Measurements from ENCODE around the gene KCTD10. TPM values are rescaled to one million over a fixed set of nuclear protein-coding genes. Genes with fewer than 3 reads are reported as not detected.

Gene KCTD10
- total and polyA plus RNA-seq, 8 donors: 6.7 to 16.7 (median 10.7) TPM

DNA sequence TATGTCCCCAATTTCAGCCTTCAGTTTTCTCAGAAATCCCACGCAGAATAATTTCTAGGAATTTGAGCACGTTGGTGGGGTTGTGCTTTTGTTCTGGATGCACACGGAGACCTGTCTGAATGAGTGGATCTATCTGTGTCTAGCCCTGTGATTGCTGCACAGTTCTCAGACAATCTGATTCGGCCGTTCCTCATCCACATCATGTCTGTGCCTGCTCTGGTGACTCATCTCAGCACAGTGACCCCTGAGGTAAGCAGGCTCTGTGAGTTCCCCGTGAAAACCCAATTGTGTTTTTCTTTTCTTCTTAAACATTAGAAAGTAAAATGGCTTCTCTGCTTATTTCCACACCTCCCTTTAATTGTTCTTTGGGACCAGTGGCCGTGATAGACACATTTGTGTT lies 20.6 kb upstream of the KCTD10 start:
- no peaks in the 10 kb centered on the region for H3K27me3 ChIP-seq
- no peak for ATAC-seq
- H3K4me1 ChIP-seq: no peaks in the 10 kb centered on the region
- H3K9me3 ChIP-seq: no peaks in the 10 kb centered on the region
- H3K4me3 ChIP-seq: no peak overlapping the region
- intact Hi-C loops (cut with DNase I): no loop called here
- no peak for DNase-seq
- H3K36me3 ChIP-seq: peaks cover 0 to 68% (median 6%) of the 10 kb centered on the region in 3 donors
- 91 to 95% methylated on average over 7 of the region's 7 CpGs for WGBS, 2 donors
- no peak overlapping the region for H3K27ac ChIP-seq
- no peak for FAIRE-seq
- TF ChIP-seq CTCF (IDR thresholded peaks at IDR 0.05): no peak

- Histone ChIP-seq H3K4me3 (no peak overlapping the region), H3K27me3 (no peaks in the 10 kb centered on the region), H3K36me3 (peaks cover 0 to 57% (median 0%) of the 10 kb centered on the region in 3 donors), H3K27ac (no peak overlapping the region), H3K4me1 (no peaks in the 10 kb centered on the region), H3K9me3 (no peaks in the 10 kb centered on the region)
- no peak for FAIRE-seq
- no peak for TF ChIP-seq CTCF (IDR thresholded peaks at IDR 0.05)
- no peak for ATAC-seq
- intact Hi-C loops (cut with DNase I): no loop called here
- DNase-seq: no peak
These were observed 19.2 kb upstream of the KCTD10 start for GRCh38 chr12:109496306-109496705.

GRCh38 chr12:109495012-109495411 lies 17.9 kb upstream of the KCTD10 start:
- H3K27me3 ChIP-seq: no peaks in the 10 kb centered on the region
- H3K27ac ChIP-seq: no peak overlapping the region
- no peaks in the 10 kb centered on the region for H3K9me3 ChIP-seq
- no peak overlapping the region for H3K4me3 ChIP-seq
- no peak for DNase-seq
- no peak for TF ChIP-seq CTCF (IDR thresholded peaks at IDR 0.05)
- H3K36me3 ChIP-seq: peaks cover 0 to 57% (median 0%) of the 10 kb centered on the region in 3 donors
- no peaks in the 10 kb centered on the region for H3K4me1 ChIP-seq
- intact Hi-C loops (cut with DNase I): no loop called here
- ATAC-seq: no peak
- no peak for FAIRE-seq

GRCh38 chr12:109494348-109494881 lies 17.3 kb upstream of the KCTD10 start:
- intact Hi-C loops (cut with DNase I): no loop called here
- no peak for TF ChIP-seq CTCF (IDR thresholded peaks at IDR 0.05)

DNA sequence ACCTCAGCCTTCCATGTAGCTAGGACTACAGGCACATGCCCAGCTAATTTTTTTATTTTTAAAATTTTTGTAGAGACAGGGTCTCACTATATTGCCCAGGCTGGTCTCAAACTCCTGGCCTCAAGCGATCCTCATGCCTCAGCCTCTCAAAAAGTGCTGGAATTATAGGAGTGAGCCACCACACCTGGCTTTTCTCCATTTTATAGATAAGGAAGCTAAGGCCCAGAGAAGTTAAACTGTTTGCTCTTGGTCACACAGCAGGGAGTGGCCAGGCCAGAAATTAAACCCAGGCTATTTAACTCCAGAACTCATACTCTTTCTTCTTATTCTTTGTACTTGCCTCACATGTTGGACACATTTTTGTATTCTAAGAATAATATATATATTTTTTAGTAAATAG lies 16.8 kb upstream of the KCTD10 start:
- DNase-seq (no peak), ATAC-seq (no peak), FAIRE-seq (no peak)
- H3K27me3 ChIP-seq: no peaks in the 10 kb centered on the region
- TF ChIP-seq CTCF (IDR thresholded peaks at IDR 0.05): no peak
- no peaks in the 10 kb centered on the region for H3K4me1 ChIP-seq
- intact Hi-C loops (cut with DNase I): no loop called here
- peaks cover 5 to 57% (median 10%) of the 10 kb centered on the region in 3 donors for H3K36me3 ChIP-seq
- WGBS, 2 donors: 96 to 100% methylated on average over 1 of the region's 1 CpG
- no peak overlapping the region for H3K4me3 ChIP-seq
- no peak overlapping the region for H3K27ac ChIP-seq
- no peaks in the 10 kb centered on the region for H3K9me3 ChIP-seq

More at GRCh38 chr12:109494348-109494881, 17.3 kb upstream of the KCTD10 start:
- 95 to 99% methylated on average over 7 of the region's 7 CpGs for WGBS, 2 donors
- H3K4me1 ChIP-seq: no peaks in the 10 kb centered on the region
- H3K27me3 ChIP-seq: no peaks in the 10 kb centered on the region
- H3K36me3 ChIP-seq: peaks cover under 1 to 57% (median 6%) of the 10 kb centered on the region in 3 donors
- H3K27ac ChIP-seq: no peak overlapping the region
- ATAC-seq: no peak
- DNase-seq: no peak
- no peaks in the 10 kb centered on the region for H3K9me3 ChIP-seq
- no peak for FAIRE-seq
- no peak overlapping the region for H3K4me3 ChIP-seq

Data from pancreas (tissue), 10 donors.